Measurements from ENCODE around the gene TGFBRAP1.
"Not testable (repeated sequence)": the region's sequence is repeated elsewhere in the genome, so short reads cannot be mapped to it uniquely, and the experiment has no call there.

Gene TGFBRAP1

DNA sequence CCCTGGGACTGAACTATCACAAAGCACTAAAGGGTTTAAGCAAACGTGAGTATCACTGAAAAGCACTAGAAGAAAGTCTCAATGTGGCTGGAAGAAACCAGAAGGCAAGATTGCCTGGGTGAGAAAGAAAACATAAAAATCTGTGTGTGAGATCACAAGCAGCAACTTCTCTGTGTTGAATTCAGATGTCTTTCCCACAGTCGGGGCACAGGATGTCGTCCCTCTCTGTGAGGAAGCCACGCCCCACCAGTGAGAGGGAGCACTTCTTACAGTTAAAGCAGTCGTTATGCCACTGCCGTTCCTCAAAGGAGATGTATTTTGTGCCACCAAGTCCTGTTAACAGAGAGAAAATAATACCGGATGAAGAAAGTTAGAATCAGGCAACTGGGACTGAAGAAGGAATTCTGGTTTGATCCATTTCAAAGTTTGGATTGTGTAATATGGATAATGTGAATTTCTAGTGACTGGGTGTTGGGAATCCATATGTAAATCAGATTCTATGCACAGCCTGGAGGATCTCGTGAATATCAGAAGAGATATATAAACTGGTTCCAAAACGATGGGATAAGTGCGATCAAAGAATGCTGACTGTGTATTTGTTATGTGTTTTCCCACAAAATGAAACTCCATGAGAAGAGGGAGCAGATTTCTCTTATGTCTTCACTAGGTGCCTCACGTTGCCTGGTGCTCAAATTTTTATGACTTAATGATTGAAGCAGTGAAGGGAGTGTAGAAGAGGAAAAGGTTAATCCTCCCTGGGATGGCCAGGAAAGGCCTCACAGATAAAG is 31.8 kb upstream of the TGFBRAP1 start:
- no peak for DNase-seq (ENCODE audit: low read depth in 2 of 2, low spot score in 1 of 2)

DNA sequence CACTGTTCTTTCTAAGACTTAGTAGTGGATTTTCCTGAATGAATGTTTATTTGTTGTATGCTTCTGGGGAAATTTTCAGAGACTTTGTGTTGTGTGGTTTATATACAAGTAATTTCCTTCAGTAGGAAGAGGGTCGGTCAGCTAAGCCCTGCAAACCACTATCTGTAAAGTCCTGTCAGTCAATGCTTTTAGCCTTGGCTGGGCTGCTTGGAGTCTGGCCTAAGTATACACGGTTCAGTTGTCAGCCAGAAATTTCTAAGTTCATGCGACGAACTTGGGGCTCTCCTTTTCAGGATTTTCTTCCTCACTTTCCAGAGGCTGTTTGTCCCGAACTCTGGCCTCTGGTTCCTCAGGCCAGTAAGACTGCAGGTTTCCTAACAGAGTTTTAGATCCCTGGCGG is 29.1 kb upstream of the TGFBRAP1 start:
- DNase-seq (ENCODE audit: low read depth in 2 of 2, low spot score in 1 of 2), result no peak

- DNase-seq (ENCODE audit: low read depth in 2 of 2, low spot score in 1 of 2), result no peak
Measured at GRCh38 chr2:105357122-105357521, 27.6 kb upstream of the TGFBRAP1 start.

- DNase-seq (ENCODE audit: low read depth in 2 of 2, low spot score in 1 of 2), result no peak
Measured at GRCh38 chr2:105344704-105345345, 15.3 kb upstream of the TGFBRAP1 start.

GRCh38 chr2:105339414-105339813 is 9.9 kb upstream of the TGFBRAP1 start:
- DNase-seq (ENCODE audit: low read depth in 2 of 2, low spot score in 1 of 2), result no peak

DNA sequence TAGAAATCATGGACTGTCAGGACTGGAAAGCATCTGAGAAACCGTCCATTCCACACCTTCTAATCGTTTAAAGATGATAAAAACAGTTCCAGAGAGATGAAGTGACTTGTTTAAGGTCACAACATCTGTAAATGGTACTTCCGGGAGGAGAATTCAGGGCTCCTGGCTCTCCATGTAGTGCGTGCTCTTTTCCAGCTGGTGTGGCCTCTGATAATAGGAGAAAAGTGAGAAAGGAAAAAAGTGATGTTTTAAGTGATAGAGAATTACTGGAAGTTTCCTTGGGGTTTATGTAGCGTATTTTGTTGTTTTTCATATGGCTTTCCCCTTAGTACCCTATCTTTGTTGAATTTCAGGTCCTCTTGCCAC is 8.5 kb upstream of the TGFBRAP1 start:
- DNase-seq (ENCODE audit: low read depth in 2 of 2, low spot score in 1 of 2), result no peak

- DNase-seq (ENCODE audit: low read depth in 2 of 2, low spot score in 1 of 2), result peak; percentile 78 to 86
Measured at GRCh38 chr2:105337122-105338019, 7.8 kb upstream of the TGFBRAP1 start, which contains the start of gene C2orf49. Gene C2orf49 (plus strand): TSS chr2:105337540. CDS start chr2:105337588, 48 bp downstream.

GRCh38 chr2:105336786-105337121 is 7.2 kb upstream of the TGFBRAP1 start:
- no peak for DNase-seq (ENCODE audit: low read depth in 2 of 2, low spot score in 1 of 2)

GRCh38 chr2:105335469-105335868 is 5.9 kb upstream of the TGFBRAP1 start:
- no peak for DNase-seq (ENCODE audit: low read depth in 2 of 2, low spot score in 1 of 2)

DNA sequence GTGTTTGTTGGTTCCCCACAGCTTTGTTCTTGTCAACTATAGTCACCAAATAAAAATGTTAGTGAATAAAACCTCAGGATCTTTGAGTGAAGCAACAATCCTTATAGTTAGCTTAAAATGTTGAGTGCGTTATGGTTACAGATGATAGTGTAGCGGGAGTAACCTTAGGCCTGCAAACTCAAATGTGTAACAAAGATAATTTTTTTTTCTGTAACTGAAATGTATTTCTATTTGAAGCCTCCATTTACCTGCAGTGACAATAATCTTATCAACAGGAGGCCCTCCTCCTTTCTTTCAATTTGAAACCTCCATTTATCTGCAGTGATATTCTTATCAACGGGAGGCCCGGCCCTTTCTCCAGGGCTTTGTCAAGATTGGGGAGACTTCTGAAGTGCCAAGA is 4.7 kb upstream of the TGFBRAP1 start:
- no peak for DNase-seq (ENCODE audit: low read depth in 2 of 2, low spot score in 1 of 2)

DNA sequence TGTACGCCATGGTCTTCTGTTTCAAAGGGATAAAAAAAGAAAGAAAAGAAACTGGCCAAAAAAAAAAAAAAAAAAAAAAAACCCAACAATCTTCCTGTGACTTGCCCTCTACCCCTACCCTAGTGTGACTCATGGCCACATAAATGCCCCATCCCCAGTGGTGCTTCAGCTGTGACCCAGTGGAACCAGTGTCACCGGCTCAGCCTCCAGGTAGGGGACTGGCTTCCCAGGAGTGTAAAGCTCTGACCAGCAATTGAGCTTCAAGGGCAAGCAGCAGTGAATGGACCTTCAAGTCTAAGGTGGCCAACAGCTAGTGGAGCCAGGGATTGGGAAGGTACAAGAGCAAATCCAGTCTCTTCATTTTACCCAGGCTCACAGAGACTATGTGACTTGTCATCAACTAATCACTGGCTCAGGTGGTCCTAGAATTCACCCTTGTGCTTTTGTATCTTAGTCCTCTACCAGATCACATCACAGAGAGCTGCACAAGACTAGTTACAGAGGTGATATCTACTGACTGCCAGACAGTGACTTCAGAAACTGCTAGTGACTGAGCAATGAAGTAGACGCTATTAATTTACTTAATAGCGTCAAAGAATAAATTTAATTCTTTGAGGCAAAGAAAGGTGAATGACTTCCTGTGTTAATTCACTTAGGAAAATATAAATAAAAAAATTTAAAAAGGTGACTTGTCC is 1.3 kb upstream of the TGFBRAP1 start:
- DNase-seq (ENCODE audit: low read depth in 2 of 2, low spot score in 1 of 2), result no peak

- DNase-seq (ENCODE audit: low read depth in 2 of 2, low spot score in 1 of 2), result no peak
Measured at GRCh38 chr2:105329197-105329554, 359 bp downstream of the TGFBRAP1 start.

DNA sequence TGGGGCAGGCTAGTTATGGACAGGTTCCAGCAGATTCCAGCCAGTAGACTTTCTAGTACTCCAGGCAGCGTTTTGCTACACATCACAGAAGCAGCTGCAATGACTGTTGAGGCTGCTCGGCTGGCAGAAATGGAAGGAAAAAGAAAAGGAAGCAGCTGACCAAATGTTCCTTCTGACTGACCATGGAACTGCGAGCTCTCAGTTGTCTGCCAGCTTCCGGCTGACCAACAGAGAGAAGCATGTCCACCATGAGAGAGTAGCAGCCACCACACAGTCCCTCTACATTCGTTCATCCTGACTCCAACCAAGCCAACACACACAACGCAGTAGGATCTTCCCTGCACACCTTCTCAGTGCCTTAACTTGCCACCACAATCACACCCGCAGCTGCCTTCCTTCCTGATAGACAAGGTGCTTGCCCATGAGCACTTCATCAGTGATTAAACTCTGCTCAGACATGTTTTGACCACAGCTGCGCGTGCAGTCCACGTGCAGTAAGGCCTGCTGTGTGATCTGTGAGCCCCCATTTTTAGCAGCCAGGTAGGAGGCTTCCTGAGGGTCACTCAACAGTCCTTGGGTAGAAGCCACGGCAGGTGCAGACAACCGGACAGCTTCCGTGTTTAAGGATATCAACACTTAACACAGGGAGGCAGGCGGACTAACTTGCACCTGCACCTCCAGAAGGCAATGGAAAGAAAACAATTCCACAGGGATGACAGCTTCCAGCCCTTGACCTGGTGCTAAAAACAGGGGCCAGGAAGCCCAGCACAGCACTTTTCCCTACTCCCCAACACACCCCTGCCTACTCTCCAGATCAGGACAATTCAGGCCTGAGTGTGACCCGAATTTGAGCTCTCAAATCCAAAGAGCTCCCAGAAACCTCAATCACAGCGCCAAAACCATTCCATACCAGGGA is 996 bp downstream of the TGFBRAP1 start:
- no peak for DNase-seq (ENCODE audit: low read depth in 2 of 2, low spot score in 1 of 2)

DNA sequence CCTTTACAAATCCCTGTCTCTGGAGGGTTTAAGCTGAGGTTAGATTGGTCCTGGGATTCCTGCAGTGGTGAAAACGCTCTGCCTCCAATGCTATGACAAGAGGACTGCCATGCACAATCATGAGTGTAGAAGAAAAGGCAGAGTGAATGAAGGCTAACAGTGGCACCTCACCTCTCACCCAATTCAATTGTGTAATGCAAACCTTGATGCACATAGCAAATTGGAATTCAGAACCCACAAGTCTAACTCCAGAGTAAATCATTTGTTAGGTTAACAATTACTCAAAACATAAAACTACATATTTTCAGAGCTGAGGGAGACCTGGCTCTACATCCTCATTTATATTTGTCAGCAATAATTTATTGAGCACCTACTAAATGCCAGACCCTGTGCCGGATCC is 1.8 kb downstream of the TGFBRAP1 start:
- no peak for DNase-seq (ENCODE audit: low read depth in 2 of 2, low spot score in 1 of 2)

- not testable (repeated sequence) for DNase-seq (ENCODE audit: low read depth in 2 of 2, low spot score in 1 of 2)
Measured at GRCh38 chr2:105327271-105327670, 2.3 kb downstream of the TGFBRAP1 start.

- no peak for DNase-seq (ENCODE audit: low read depth in 2 of 2, low spot score in 1 of 2)
Measured at GRCh38 chr2:105325389-105325963, 4.1 kb downstream of the TGFBRAP1 start.

DNA sequence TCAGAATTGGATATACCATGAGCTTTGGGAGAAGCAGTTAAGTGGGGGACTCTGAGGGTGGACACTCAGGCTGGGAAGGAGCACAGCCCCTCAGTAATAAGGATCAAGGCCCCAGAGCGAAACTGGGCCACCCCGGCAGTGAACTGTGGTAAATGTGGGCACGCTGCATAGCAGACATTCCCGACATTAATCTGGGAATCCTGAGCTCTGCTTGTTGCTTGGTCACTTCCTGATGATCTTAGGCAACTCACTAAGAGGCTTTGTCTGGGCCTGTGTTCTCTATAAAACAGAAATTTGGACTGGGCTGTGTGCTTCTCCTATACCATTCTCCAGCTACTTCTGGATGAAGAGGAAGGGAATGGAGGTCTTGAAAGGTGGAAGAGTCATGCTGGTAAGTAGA is 4.8 kb downstream of the TGFBRAP1 start:
- no peak for DNase-seq (ENCODE audit: low read depth in 2 of 2, low spot score in 1 of 2)

- DNase-seq (ENCODE audit: low read depth in 2 of 2, low spot score in 1 of 2), result no peak
Measured at GRCh38 chr2:105324101-105324500, 5.4 kb downstream of the TGFBRAP1 start.

DNA sequence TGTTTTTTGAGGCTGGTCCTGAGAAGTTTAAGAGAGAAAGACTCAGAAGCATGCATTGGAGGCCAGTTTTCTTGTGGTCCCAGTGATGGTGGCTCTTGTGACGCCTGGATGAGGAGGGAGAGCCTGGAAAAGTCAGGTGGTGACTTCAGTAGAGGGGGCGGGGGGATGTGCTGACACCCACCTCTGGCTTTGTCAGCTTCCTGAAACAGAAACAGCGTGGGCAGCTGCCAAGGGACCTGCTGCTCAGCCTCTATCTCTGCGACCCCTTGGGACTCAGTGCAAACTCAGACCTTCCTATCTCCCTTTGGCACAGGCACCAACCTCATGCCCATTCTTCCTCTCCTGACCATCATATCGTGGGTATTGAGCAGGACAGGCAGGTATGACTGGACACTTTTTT is 6.4 kb downstream of the TGFBRAP1 start:
- no peak for DNase-seq (ENCODE audit: low read depth in 2 of 2, low spot score in 1 of 2)

All from stimulated activated CD8-positive, alpha-beta memory T cell treated with anti-CD3 and anti-CD28 coated beads, Interleukin-4, amount 100 ng/mL, for 4 hours (primary cell).